Left lung (tissue), 10 donors: Measurements from ENCODE around the gene ENPP7. TPM values are rescaled to one million over a fixed set of nuclear protein-coding genes. Genes with fewer than 3 reads are reported as not detected.
A peak's percentile ranks its signal among the peaks of the same experiment; 100 is the strongest.

ENCODE experiments used
- ATAC-seq: fragments of 200-7000 bp; cut with Tn5 transposase; one replicate; pipeline ENCODE4 v1.9.1; 2020; ENCODE audit warnings: moderate library complexity
- DNase-seq, 4 donors: peaks; one replicate each; pipeline ENCODE4 v3.0.0-alpha.2; 2013 to 2020
- H3K27ac ChIP-seq, 2 donors: fragments of 200-600 bp; sonication (generic) in 1 of 2; one replicate each; pipeline versions ENCODE4 v1.5.0 to v1.8.0; 2020 to 2021
- H3K27me3 ChIP-seq, 2 donors: fragments of 200-600 bp; sonication (generic) in 1 of 2; one replicate each; pipeline versions ENCODE4 v1.5.0 to v1.8.0; 2020 to 2021
- H3K36me3 ChIP-seq, 2 donors: fragments of 200-600 bp; sonication (generic) in 1 of 2; one replicate each; pipeline versions ENCODE4 v1.5.0 to v1.8.0; 2020 to 2021
- H3K4me1 ChIP-seq, 2 donors: fragments of 200-600 bp; one replicate each; pipeline ENCODE4 v1.8.0; 2021
- H3K4me3 ChIP-seq, 2 donors: fragments of 200-600 bp; sonication (generic) in 1 of 2; one replicate each; pipeline versions ENCODE4 v1.5.0 to v1.8.0; 2020 to 2021; ENCODE audit warnings: mild to moderate bottlenecking in 1 of 2
- H3K9me3 ChIP-seq, 2 donors: fragments of 200-600 bp; sonication (generic) in 1 of 2; one replicate each; pipeline versions ENCODE4 v1.5.0 to v1.8.0; 2020 to 2021
- intact Hi-C, 2 donors: fragments of 100-400 bp; cut with DNase I; formaldehyde crosslinking; loops; one replicate each; pipeline versions ENCODE4 v1.11.2 to v1.14.2; 2022
- polyA plus RNA-seq, 6 donors: library from polyadenylated mRNA; unstranded; fragments of 120-200 nt; gene quantifications; one replicate each; pipeline ENCODE4 v1.2.1, GENCODE V29; 2013; ENCODE audit not compliant: insufficient read length in 6 of 6
- total RNA-seq, 2 donors: library from RNA; stranded (reverse); fragmentation: NEBNext Ultra II Directional; extraction: Animal tissue kit (Norgen Biotek cat#: 25700); gene quantifications; one replicate each; pipeline ENCODE4 v1.2.1, GENCODE V29; 2021
- TF ChIP-seq, protein P1 (sequence below), 2 donors: fragments of 200-600 bp; sonication (generic) in 1 of 2; IDR thresholded peaks; one replicate each; pipeline versions ENCODE4 v1.5.0 to v1.8.0; 2021; ENCODE audit warnings: antibody characterized with exemption in 2 of 2
- donor health status: DM: no; HTN: yes; CAD: no.
- donor health status: DM: no; HTN: no; CAD: no.

The ENPP7 gene
- total and polyA plus RNA-seq, 8 donors, result 0.18 TPM; not detected in 7

DNA sequence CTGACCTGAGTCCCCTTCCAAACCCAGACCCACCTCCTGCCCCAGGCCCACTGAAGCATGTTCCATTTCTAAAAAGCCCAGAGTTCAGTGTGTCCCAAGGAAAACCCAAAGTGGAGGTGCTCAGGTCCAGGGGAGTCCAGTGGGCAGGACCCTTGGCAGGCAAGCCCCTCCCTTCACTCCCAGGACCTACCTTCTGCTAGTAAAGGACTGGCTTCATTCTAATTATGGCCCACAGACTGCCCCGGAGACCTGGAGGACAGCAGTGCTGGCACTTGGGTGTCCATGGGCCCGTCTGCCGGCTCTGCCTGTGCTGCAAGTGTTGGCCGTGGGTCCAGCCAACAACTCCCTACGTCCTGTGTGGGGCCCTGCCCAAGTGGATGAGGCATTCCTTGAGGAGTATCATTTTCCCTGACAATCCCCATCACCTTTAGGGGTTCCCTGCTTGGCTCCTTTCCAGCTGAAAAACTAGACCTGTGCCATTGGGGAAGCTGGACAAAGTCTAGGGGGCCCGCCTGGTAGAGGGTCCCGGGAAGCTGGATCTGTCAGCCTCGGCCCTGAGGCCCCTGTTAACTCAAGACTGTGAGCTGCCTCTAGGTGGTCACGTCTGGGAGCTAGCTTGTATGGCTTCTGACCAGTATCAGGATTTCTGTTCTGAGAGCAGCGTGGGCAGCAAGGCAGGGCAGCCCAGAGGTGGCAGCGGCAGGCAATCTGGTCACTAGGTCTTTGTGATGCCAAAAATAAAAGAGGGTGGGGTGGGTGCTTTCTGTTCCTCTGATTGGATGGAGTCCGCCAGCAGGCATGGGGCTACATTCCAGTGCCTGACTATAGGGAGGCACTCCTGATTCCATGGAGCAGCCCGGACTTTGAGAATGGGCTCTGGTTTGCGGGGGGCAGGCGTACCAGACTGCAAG, 55.4 kb downstream of the ENPP7 start:
- H3K27me3 ChIP-seq, result peaks cover 29 to 90% of the 10 kb centered on the region in 2 donors
- TF ChIP-seq, protein P1, sequence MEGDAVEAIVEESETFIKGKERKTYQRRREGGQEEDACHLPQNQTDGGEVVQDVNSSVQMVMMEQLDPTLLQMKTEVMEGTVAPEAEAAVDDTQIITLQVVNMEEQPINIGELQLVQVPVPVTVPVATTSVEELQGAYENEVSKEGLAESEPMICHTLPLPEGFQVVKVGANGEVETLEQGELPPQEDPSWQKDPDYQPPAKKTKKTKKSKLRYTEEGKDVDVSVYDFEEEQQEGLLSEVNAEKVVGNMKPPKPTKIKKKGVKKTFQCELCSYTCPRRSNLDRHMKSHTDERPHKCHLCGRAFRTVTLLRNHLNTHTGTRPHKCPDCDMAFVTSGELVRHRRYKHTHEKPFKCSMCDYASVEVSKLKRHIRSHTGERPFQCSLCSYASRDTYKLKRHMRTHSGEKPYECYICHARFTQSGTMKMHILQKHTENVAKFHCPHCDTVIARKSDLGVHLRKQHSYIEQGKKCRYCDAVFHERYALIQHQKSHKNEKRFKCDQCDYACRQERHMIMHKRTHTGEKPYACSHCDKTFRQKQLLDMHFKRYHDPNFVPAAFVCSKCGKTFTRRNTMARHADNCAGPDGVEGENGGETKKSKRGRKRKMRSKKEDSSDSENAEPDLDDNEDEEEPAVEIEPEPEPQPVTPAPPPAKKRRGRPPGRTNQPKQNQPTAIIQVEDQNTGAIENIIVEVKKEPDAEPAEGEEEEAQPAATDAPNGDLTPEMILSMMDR (IDR thresholded peaks at IDR 0.05), result no peak
- peaks cover 0 to 10% of the 10 kb centered on the region in 2 donors for H3K36me3 ChIP-seq
- H3K9me3 ChIP-seq, result no peaks in the 10 kb centered on the region
- no peak overlapping the region for H3K4me3 ChIP-seq
- ATAC-seq, result no peak
- peaks cover 11 to 26% of the 10 kb centered on the region in 2 donors for H3K4me1 ChIP-seq
- DNase-seq, result no peak
- no peak overlapping the region for H3K27ac ChIP-seq
- intact Hi-C loops, result loop anchor here in 1 of 2 donors (5.0 to 10.0 kb wide), 3 partner anchors 129 to 206 kb away; no protein-coding TSS in a partner anchor

DNA sequence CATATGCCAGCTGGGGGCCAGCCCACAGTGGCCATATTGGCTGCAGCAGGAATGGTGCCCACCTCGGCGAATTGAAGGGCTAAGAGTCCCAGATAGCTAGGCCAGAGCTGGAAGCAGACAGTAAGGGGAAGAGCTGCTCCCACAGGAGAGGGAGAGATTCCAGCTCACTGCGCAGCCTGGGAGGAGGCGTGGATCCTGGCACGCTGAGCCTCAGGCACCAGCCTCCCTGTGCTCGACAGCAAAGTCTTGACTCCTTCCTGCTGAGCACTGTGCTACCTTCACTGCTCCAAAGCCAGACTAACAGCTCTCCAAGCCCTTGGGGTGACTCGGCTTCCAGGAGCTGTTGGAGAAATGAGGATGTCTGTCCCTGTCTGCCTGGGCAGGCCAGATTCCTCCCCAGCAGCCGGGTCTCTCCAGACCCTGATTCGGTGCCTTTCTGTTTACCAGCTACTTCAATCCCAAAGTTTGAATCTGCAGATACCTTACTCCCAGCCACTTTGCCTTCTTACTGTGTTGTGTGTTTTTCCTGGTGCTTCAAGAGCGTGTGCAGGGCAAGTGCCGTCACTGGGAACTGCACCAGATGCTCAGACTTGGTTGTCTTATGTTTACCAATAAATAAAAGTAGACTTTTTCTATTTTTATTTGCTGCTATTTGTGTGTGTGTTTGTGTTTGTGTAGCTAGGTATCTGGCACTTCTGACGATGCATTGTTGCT, 56.3 kb downstream of the ENPP7 start:
- peaks cover 39 to 90% of the 10 kb centered on the region in 2 donors for H3K27me3 ChIP-seq
- H3K4me3 ChIP-seq, result no peak overlapping the region
- H3K27ac ChIP-seq, result no peak overlapping the region
- intact Hi-C loops, result loop anchor here in 1 of 2 donors (5.0 to 10.0 kb wide), 3 partner anchors 128 to 205 kb away; no protein-coding TSS in a partner anchor
- ATAC-seq, result no peak
- peaks cover 0 to 10% of the 10 kb centered on the region in 2 donors for H3K36me3 ChIP-seq
- no peak for DNase-seq
- H3K4me1 ChIP-seq, result peaks cover 11 to 28% of the 10 kb centered on the region in 2 donors
- H3K9me3 ChIP-seq, result no peaks in the 10 kb centered on the region
- TF ChIP-seq, protein P1 (IDR thresholded peaks at IDR 0.05), result no peak

DNA sequence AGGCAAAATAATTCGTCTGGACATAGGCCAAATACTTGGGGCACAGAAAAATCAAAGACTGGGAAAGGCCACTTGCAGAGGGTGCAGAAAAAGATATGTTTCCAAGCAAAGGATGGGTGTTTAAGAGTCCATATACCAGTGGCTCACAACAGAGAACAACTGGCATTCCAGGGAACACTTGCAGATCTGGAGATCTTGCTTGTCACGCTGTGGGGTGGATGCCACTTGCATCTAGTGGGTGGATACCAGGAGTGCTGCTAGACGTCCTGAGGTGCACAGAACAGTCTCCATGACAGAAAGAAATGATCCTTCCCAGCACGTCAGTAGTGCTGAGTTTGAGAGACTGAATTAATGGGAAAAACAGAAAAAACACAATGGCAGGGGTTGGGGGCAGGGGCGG, 57.7 kb downstream of the ENPP7 start:
- TF ChIP-seq, protein P1 (IDR thresholded peaks at IDR 0.05), result no peak
- ATAC-seq, result no peak

DNA sequence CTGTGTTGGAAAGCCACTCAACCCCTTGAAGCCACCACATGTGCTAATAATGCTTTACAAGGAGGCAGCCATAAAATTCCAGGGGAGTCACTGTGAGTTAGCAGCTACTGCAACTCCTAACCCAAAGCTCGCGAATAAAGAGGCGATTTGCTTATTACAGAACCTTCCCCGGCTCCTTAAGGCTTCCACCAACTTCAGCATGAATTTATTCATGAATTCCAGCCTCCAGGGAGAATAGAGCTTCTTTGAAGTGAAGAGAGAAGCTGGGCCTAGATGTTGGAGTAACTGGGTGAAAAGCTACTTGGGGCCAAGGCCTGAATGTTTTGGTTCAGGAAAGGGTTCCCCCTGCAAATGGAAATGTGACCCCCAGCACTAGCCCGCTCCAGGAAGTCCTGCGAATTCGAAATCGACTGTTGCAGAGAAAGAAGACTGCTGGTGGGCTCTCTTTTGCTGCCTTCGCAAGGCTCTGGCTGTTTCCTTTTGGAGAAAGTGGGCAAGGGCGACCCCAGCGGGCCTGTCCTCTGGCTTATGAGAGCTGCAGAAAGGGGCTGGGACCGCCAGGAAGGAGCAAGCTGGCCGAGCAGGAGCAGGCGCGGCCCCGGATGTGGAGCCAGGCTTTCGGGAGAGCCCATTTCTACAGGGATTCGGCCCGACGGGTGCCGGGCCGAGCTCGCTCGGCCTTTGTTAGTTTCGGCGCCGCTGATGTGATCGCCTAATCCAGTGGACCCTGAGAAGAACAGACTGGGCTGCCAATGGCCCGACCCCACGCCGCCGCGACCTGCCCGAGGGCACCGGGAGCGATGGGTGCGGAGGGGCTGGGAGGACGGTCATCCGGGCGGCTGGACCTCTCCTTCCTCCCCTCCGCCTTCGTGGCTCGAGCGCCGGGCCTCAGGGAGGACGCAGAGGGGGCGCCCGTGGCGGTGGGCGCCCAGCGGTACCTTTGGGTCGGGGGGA, 58.5 kb downstream of the ENPP7 start:
- H3K27me3 ChIP-seq, result peaks cover 48 to 99% of the 10 kb centered on the region in 2 donors
- H3K4me1 ChIP-seq, result peaks cover 11 to 36% of the 10 kb centered on the region in 2 donors
- peak in 1 of 4 donors; percentile 75 for DNase-seq
- H3K4me3 ChIP-seq, result no peak overlapping the region
- TF ChIP-seq, protein P1 (IDR thresholded peaks at IDR 0.05), result no peak
- H3K9me3 ChIP-seq, result no peaks in the 10 kb centered on the region
- H3K27ac ChIP-seq, result no peak overlapping the region
- no peak for ATAC-seq
- peaks cover 0 to 7% of the 10 kb centered on the region in 2 donors for H3K36me3 ChIP-seq
- intact Hi-C loops, result loop anchor here in 1 of 2 donors (5.0 to 10.0 kb wide), 3 partner anchors 126 to 203 kb away; no protein-coding TSS in a partner anchor

More for the DNA sequence above, 57.7 kb downstream of the ENPP7 start:
- no peak overlapping the region for H3K27ac ChIP-seq
- H3K27me3 ChIP-seq, result peaks cover 48 to 95% of the 10 kb centered on the region in 2 donors
- H3K9me3 ChIP-seq, result no peaks in the 10 kb centered on the region
- peaks cover 11 to 36% of the 10 kb centered on the region in 2 donors for H3K4me1 ChIP-seq
- H3K36me3 ChIP-seq, result peaks cover 0 to 10% of the 10 kb centered on the region in 2 donors
- no peak for DNase-seq
- intact Hi-C loops, result loop anchor here in 1 of 2 donors (5.0 to 10.0 kb wide), 3 partner anchors 126 to 204 kb away; no protein-coding TSS in a partner anchor
- no peak overlapping the region for H3K4me3 ChIP-seq
